GM18858 (cell line): ENCODE data around the gene LRRC8A.
"Not testable (repeated sequence)": the region's sequence is repeated elsewhere in the genome, so short reads cannot be mapped to it uniquely, and the experiment has no call there.

Source experiments
- ATAC-seq: cut with Tn5 transposase; IDR thresholded peaks from one replicate; pipeline ENCODE4 v1.9.1; 2021; ENCODE audit not compliant: unreplicated experiment

Gene LRRC8A

DNA sequence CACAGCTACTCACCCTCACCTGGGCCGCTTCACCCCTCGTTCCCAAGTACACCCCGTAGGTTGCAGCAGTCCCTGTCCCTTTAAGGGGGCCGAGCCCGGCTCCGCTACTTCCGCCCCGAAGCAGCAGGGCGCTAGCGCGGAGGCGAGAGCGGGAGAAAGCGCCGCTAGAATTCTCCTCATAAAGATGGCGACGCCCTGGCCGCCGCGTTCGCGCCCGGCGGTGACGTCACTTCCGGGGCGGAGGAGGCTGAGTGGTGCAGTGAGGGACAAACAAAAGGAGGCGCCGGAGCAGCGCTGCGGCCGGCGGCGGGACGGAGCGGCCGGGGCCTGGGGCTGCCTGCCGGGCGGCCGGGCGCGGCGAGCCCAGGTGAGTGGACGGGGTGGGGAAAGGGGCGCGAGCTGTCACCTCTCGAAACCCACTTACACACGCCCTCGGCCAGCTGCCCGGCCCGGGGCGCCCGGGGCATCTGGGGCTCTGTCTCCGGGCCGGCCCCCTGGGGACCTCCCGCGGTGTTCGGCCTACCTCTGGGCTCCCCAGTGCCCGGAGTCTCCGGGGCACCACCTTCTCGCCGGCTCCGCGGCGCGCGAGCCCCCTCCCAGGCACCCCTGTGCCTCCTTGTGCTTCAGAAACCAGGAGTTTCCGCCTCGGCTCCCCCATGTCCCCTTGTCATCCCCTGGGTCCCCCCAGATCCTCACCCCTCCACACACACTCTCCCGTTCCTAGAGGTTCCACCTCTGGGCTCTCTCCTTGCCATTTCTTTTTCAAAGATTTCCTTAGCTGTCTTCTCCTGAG is at the start of gene LRRC8A, which contains the start of gene KYAT1:
TSS of gene LRRC8A (plus strand) at position 250 of the 793 bp plus-strand sequence. CDS start 25,032 bp downstream, outside the sequence.
TSS of gene KYAT1 (minus strand) at position 67 of the 793 bp plus-strand sequence. CDS start 36,545 bp downstream, outside the sequence.
- ATAC-seq: peak; percentile 69

DNA sequence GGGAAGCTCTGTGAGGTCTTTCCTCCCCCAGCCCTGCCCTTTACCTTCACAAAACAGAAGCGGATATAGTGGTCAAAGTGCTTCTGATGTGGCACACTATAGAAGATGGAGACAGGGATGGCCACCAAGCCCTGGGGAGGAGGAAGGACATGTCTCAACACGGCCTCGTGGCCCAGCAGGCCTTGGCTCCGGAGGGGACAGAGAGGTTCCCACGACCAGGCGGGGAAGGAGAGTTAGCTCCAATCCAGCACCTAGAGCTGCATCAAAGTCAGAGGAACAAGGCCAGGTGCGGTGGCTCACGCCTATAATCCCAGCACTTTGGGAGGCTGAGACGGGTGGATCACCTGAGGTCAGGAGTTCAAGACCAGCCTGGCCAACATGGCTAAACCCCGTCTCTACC is 48.2 kb upstream of the LRRC8A start:
- ATAC-seq: no peak

DNA sequence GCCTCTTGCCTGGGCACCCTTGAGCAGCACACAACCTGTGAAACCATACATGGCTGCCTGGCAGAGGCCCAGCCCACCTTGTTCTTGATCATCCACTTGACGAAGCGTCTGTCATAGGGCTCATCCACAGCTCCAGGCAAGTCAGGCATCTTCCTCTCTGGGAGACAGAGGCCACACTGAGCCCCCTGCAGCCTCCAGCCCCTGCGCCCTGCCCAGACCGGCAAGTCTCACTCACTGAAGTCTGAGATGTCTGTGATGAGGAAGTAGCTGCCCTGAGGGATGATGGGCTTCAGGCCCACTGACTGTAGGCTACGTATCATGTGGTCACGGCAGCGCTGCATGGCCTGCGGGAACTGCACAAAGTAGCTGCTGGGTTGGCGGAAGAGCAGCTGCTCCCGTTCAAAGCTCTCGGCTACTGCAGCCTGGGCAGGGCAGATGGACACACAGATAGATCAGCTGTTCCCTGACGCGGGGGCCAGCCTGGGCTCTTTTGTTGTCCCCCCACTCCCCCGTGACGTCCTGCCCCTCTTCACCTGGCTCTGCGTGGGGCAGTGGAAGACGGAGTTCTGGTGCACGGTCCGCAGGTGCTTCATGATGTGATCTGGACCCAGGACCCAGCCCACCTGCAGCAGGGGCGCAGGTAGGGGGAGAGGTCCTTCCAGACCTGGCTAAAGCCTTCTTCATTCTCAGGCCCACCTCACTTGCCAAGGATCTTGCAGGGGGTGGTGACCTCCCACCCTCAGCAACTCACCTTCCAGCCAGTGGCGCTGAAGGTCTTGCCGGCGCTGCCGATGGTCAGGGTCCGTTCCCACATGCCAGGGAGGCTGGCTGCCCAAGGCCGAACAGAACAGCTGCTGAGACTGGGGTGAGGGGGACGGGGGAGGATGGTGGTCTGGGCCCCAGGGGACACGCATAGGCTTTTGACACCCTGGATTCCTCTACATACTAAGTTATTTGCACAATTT is 46.4 kb upstream of the LRRC8A start:
- no peak for ATAC-seq

DNA sequence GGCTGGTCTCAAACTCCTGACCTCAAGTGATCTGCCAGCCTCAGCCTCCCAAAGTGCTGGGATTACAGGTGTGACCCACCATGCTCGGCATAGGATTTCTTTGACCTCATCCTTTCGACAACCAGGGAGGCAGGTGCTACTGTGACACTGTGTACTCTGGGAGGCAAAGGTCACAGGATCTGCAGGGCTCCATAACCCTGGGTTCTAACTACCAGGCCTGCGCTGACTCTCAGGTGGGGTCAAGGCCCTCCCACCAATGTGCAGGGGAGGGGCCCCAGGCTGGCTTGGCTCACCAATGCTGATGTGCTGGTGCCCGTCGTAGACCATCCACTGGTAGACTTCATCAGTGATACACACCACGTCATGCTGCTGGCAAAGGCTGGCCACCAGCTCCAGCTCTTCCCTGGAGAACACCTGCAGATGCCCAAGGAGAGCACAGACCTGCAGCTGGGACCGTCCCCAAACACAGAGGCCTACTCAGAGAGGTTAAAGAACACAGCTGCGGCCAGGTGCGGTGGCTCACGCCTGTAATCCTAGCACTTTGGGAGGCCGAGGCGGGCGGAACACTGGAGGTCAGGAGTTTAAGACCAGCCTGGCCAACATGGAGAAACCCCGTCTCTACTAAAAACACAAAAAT is 45.3 kb upstream of the LRRC8A start:
- no peak for ATAC-seq

DNA sequence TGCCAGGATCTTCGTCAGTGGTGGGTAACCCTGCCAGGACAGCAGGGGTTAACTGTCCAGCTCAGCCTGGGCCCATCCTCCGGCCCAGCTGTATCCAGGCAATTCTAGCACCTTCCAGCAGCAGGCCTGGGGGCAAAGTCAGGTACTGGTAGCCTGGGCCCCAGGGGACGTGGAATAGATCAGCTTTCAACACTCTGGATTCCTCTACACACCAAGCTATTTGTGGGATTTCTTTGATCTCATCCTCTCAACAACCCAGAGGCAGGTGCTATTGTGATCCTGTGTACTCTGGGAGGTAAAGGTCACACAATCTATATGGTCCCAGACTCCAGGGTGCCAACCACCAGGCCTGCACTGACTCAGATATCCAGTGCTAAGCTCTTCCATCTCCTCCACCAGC is 43.6 kb upstream of the LRRC8A start:
- no peak for ATAC-seq

DNA sequence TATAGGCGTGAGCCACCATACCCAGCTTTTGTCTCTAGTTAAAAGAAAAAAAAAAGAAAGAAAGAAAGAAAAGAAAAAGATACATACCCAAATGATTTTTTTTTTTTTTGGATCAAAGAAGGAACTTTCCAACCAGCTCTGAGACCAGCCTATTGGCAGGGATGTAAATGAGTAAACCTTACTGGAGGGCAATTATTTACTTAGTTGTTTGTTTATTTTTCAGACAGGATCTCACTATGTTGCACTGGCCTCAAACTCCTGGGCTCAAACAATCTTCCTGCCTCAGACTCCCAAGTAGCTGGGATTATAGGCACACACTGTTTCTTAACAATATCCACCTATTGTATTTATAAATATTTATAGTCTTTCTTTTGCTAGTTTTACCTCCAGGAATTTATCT is 41.4 kb upstream of the LRRC8A start:
- ATAC-seq: no peak

DNA sequence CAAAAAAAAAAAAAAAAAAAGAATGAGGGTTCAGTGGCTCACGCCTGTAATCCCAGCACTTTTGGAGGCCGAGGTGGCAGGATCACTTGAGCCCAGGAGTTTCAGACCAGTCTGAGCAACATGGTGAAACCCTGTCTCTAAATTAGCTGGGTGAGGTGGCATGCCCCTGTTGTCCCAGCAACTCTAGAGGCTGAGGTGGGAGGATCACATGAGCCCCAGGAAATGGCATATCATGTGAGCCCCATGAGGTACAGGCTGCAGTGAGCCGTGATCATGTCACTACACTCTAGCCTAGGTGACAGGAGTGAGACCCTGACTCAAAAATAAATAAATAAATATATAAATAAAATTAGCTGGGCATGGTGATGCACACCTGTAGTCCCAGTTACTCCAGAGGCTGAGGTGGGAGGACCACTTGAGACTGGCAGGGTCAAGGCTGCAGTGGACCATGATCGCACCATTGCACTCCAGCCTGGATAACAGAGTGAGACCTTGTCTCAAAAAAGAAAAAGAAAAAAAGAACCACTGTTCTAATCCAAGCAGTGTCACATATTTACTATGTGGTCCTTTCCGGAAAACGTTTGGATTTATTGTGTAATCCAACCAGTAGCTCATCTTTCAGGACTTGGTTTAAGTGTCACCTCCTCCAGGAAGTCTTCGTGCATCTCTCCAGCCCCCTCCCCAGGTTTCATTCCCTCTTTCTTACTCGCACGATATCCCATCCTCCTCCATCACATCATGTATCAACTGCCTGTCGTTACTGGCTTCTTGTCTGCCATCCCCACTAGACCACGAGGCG is 40.0 kb upstream of the LRRC8A start:
- ATAC-seq: no peak

DNA sequence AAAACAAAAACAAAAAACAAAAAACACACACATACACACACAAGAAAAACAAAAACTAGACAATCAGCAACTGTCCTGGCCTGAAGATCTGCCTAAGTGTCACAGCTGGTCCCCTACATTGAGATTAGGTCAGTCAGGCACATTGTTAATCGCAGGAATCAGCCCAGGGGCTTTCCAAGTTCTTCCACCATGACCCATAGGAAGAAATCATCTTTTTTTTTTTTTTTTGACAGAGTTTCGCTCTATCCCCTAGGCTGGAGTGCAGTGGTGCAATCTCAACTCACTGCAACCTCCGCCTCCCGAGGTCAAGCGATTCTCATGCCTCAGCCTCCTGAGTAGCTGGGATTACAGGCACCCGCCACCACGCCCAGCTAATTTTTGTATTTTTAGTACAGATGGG is 38.8 kb upstream of the LRRC8A start:
- not testable (repeated sequence) for ATAC-seq

DNA sequence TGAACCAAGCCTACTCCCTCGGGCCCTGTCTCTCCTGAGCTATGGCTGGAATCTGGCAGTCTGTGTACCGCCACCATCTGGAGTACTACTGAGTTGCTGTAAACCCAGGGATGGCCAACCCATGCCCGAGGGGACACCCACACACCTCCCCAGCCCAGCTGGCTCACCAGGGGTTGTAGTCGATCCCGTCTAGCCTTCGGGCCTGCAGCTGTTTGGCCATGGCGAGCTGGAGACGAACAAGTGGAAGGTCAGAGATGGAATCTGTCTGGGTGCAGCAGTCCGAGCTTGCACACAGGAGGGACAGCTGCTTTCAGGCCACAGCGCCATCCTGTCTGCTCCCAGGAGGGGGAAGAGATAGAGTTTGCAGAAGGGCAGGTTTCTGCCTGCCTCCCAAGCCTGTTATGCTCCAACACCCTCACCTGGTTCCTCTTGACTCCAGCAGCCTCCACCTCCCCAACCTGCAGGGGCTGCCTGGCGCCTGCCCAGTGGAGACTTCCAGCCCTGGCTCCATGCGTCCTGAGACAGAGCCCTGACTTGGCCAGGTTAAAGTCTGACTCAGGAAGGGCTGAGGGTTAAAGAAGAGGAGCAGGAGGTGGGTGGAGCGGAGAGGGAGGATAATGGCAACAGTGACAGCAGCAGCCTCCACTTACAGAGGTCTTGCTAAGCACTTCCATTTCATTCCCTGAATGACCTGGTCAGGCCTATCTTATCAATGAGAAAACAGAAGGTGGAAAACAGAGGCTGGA is 36.6 kb upstream of the LRRC8A start:
- no peak for ATAC-seq

DNA sequence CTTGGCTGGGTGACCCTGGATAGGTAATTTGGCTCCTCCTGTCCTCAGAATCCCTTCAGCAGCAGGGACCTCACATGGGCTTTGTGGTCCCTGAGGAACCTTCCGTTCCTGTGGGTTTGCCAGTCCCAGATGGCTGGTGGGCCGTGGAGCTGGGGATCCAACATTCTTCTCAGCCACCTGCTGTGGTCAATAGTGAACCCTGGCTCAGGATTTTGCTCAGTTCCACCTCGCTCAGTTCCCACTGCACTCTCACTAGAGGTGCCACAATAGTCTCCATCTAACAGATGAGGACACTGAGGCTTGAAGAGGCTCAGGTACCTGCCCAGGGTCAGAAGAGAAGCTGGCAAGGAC is 35.3 kb upstream of the LRRC8A start:
- no peak for ATAC-seq

DNA sequence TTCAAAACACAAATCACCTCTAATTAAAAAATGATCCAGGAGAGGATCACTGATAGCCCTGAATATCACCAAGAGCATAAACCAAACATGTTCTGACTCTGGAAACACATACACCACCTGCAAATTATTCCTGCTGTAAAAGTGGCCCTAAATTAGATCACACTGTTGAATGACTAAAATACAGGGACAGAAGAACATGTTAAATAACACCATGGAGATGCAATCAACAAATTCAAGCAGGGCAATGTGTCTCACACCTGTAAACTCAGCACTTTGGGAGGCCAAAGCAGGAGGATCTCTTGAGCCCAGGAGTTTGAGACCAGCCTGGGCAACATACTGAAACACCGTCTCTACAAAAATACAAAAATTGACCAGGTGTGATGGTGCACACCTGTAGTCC is 34.1 kb upstream of the LRRC8A start:
- ATAC-seq: no peak

DNA sequence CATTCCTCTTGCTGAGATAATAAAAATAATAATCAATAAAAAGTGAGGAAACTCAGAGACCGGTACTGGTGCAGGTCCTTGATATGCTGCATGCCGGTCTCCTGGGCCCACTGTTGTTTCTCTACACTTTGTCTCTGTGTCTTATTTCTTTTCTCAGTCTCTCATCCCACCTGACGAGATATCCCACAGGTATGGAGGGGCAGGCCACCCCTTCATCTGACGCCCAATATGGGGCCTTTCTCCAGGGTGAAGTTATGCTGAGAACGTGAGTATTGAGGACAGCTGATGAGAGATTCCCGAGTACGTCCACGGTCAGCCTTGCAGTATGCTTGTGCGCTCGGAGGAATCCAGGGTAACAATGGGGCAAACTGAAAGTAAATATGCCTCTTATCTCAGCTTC is 30.9 kb upstream of the LRRC8A start:
- not testable (repeated sequence) for ATAC-seq

DNA sequence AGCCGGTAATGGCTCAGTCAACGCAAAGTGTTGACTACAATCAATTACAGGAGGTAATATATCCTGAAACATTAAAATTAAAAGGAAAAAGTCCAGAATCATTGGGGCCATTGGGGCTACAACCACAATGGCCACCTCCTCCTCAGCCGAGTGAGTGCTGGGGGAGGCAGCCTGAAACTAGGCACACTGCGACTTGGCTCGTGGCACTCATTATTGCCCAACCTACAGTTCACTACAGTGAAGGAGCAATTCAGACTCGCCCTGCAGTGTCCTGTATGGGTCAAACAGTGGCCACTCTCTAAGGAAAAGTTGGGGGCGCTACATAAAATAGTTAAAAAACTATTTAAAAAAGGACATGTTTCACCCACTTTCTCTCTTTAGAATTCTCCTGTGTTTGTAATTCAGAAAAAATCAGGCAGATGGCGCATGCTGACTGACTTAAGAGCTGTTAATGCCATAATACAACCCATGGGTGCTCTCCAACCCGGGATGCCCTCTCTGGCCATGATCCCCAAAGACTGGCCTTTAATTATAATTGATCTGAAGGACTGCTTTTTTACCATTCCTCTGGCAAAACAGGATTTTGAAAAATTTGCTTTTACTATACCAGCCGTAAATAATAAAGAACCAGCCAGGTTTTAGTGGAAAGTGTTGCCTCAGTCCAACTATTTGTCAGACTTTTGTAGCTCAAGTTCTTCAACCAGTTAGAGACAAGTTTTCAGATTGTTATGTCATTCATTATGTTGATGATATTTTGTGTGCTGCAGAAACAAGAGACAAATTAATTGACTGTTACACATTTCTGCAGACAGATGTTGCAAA is 29.9 kb upstream of the LRRC8A start:
- not testable (repeated sequence) for ATAC-seq

DNA sequence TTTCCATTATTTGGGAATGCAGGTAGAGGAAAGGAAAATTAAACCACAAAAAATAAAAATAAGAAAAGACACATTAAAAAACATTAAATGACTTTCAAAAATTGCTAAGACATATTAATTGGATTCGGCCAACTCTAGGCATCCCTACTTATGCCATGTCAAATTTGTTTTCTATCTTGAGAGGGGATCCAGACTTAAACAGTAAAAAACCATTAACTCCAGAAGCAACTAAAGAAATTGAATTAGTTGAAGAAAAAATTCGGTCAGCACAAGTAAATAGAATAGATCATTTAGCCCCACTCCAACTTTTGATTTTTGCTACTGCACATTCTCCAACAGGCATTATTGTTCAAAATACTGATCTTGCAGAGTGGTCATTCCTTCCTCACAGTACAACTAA is 29.3 kb upstream of the LRRC8A start:
- ATAC-seq: not testable (repeated sequence)

DNA sequence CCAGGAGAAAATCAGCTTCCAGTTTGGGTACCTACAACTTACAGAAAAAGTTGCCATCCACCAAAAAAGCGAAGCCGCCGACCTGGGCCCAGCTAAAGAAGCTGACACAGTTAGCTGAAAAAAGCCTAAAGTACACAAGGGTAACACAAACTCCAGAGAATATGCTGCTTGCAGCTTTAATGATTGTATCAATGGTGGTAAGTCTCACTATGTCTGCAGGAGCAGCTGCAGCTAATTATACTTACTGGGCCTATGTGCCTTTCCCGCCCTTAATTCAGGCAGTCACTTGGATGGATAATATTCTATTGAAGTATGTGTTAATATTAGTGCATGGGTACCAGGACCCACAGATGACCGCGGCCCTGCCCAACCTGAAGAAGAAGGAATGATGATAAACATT is 27.5 kb upstream of the LRRC8A start:
- ATAC-seq: not testable (repeated sequence)

DNA sequence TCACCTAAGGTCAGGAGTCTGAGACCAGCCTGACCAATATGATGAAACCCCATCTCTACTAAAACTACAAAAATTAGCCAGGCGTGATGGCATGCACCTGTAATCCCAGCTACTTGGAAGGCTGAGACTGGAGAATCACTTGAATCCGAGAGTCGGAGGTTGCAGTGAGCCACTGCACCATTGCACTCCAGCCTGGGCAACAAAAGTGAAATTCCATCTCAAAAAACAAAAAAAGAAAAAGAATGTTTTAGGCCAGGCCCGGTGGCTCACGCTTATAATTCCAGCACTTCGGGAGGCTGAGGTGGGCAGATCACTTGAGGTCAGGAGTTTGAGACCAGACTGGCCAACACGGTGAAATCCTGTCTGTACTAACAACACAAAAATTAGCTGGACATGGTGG is 23.5 kb upstream of the LRRC8A start:
- not testable (repeated sequence) for ATAC-seq

DNA sequence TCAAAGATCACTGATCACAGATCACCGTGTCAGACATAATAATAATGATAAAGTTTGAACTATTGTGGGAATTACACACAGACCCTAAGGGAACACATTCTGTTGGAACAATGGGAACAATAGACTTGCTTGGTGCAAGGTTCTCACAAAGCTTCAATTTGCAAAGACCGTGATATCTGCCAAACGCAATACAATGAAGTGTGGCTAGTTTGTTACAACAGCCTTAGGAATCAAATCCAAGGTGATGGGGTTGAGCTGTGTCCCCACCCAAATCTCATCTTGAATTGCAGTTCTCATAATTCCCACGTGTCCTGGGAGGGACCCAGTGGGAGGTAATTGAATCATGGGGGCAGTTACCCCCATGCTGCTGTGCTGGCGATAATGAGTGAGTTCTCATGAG is 21.0 kb upstream of the LRRC8A start:
- ATAC-seq: no peak

DNA sequence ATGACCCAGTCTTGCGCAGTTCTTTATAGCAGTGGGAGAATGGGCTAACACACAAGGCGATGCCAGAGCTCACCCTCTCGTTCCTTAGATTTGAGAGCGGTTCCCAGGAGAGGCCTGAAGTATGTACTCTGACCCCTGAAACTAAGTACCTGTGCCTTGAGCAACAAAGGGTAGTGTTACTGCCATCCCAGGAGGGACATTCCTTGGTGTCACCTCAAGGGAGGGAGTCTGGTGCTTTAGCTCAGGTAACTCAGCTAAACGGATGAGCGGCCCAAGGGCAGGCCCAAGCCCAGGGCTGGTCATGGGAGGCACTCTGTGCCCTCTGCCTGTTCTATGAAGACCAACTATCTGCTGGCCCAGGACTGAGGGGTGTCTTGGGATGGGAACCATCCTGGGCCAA is 20.4 kb upstream of the LRRC8A start:
- ATAC-seq: no peak

DNA sequence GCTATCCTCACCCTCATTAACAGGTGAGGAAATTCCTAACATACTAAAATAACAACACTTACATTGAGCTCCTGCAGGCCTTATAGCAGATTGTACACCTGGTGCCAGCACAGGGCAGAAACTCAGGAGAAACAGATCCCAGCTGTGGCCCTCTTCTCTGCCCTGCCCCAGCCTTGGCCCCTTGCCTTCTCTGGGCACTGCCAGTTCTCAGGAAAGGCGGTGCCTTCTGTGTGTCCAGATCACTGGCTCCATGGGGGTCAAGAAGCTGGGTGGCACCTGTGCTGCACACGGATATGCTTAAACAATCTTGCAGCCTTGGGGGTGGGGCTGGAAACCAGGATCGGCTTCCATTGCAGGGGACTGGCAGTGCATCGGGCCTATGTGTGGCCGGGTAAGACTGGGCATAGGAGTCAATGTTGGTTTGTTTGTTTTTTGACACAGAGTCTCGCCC is 19.5 kb upstream of the LRRC8A start:
- no peak for ATAC-seq
